ENCODE results near the gene CLCF1. TPM values are rescaled to one million over a fixed set of nuclear protein-coding genes. Genes with fewer than 3 reads are reported as not detected.

Gene CLCF1
- total and polyA plus RNA-seq, 2 donors, result 0.19 to 2.0 TPM

DNA sequence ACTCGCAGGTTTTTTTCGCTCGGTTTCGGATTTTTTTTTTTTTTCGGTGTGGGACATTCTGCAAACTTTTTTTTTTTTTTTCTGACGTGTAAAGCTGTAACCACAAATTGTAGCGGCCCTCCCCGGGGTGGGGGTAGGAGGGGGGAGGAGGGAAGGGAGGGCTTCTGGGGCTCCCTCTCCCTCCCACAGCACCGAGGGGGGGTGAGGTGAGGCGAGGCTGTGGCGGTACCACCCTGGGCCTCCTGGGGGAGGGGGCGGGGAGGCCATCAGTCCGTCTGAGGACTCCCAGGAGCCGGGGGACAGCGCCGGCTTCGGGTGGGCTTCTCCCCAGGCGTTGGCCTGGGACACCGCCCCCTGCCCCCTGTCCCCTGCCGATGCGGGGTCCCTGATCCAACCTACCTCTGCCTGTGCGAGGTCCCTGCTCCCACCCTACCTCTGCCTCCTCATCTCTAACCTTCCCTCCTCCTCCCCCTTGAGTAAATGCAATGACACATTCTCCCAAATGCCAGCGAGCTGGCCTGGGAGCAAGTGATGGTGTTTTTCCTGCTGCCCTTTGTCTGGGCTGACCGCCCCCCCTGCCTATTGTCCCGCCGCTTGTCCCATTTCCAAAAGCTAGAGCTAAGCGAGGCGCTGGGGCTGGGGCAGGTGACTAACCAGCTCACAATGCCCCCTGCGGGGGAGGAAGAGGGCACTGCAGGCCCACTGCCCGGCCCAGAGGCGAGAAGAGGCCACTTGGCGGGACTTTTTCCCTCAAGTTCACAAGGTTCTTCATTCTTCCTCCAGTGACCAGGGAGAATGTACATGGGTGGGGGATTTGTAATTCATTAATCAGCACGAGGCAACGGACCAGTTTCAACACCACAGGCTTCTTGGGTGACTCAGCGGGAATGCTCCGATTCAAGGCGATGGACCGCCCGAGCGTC is 511 bp upstream of the CLCF1 start:
- 4% methylated on average over 40 of the region's 40 CpGs for WGBS
- H3K4me3 ChIP-seq (ENCODE audit: low read length in 2 of 2), result peak overlapping the region in 1 of 2 donors; percentile 49
- peaks cover 0 to 17% of the 10 kb centered on the region in 2 donors for H3K9me3 ChIP-seq (ENCODE audit: control insufficient read depth in 2 of 2, insufficient read depth in 1 of 2, low read length in 1 of 2)
- no peak overlapping the region for H3K27ac ChIP-seq (ENCODE audit: low read depth in 1 of 2, low read length in 1 of 2)
- H3K4me1 ChIP-seq (ENCODE audit: control insufficient read depth in 2 of 2, insufficient read depth in 2 of 2, low read length in 2 of 2), result peaks cover 15 to 57% of the 10 kb centered on the region in 2 donors
- H3K27me3 ChIP-seq (ENCODE audit: control insufficient read depth in 2 of 2, insufficient read depth in 1 of 2, low read length in 1 of 2), result peaks cover 58 to 94% of the 10 kb centered on the region in 2 donors
- H3K36me3 ChIP-seq (ENCODE audit: control insufficient read depth in 2 of 2, insufficient read depth in 2 of 2, low read length in 1 of 2), result no peaks in the 10 kb centered on the region
- DNase-seq (ENCODE audit: low read depth in 6 of 9, low spot score in 9 of 9), result peak in 1 of 9 donors; percentile 57

DNA sequence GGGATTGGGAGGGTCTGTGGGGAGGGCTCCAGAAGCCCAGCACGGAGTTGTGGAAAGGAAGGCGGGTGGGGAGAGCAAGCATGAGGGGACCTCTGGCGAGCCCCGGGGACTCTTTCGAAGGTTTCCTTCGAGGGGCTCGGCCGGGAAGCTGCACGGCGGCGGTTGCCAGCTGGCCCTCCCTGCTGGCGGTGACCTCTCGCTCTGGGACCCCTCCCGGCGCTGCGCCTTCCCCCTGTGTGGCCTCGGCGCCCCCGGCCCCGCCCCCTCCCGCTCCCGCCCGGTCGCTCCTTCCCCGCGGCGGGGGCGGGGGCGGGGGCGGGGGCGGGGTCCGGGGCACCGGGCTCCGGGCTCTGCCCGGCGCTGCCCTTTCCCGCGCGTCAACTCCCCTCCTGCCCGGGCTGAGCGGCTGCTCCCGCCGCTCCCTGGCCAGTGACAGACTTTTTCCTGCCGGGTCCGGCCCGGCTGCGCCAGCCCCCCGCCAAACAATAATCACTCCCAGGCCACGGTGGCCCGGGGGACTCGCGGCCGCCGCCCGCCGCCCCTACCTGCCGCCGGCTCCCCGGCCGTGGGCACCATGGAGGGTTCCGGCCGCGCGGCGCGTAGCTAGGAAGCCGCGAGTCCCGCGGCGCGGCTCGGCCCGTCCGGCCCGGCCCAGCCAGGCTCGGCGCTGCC is 941 bp downstream of the CLCF1 start:
- Histone ChIP-seq H3K9me3 (ENCODE audit: control insufficient read depth in 2 of 2, insufficient read depth in 1 of 2, low read length in 1 of 2) (peaks cover 0 to 17% of the 10 kb centered on the region in 2 donors), H3K27ac (ENCODE audit: low read depth in 1 of 2, low read length in 1 of 2) (peak overlapping the region in 1 of 2 donors; percentile 31), H3K4me1 (ENCODE audit: control insufficient read depth in 2 of 2, insufficient read depth in 2 of 2, low read length in 2 of 2) (peaks cover 15 to 61% of the 10 kb centered on the region in 2 donors), H3K36me3 (ENCODE audit: control insufficient read depth in 2 of 2, insufficient read depth in 2 of 2, low read length in 1 of 2) (no peaks in the 10 kb centered on the region), H3K27me3 (ENCODE audit: control insufficient read depth in 2 of 2, insufficient read depth in 1 of 2, low read length in 1 of 2) (peaks cover 54 to 96% of the 10 kb centered on the region in 2 donors), H3K4me3 (ENCODE audit: low read length in 2 of 2) (peak overlapping the region in 1 of 2 donors; percentile 49)
- WGBS, result 2% methylated on average over 78 of the region's 78 CpGs
- DNase-seq (ENCODE audit: low read depth in 6 of 9, low spot score in 9 of 9), result no peak

DNA sequence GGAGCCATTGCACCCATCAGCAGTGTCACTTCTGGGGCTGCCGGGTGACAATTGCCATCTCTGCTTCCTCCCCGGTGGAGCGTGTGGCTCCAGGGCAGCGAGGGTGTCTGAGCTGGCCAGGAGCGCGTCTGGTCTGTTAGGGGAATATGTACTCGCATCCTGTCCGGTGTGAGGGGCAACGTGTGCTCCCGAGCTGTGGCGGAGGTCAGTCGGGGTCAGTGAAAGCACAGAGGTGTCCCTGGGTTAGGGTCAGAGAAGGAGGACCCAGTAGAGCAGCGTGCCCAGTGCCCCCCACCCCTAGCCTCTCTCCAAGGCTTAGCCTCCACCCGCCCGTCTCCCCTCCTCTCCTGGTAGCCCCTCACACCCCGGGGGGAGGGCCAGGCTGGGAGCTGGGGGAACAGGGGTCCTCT is 1.5 kb downstream of the CLCF1 start:
- Histone ChIP-seq H3K27ac (ENCODE audit: low read depth in 1 of 2, low read length in 1 of 2) (no peak overlapping the region), H3K4me3 (ENCODE audit: low read length in 2 of 2) (no peak overlapping the region), H3K27me3 (ENCODE audit: control insufficient read depth in 2 of 2, insufficient read depth in 1 of 2, low read length in 1 of 2) (peaks cover 54 to 94% of the 10 kb centered on the region in 2 donors), H3K36me3 (ENCODE audit: control insufficient read depth in 2 of 2, insufficient read depth in 2 of 2, low read length in 1 of 2) (no peaks in the 10 kb centered on the region), H3K9me3 (ENCODE audit: control insufficient read depth in 2 of 2, insufficient read depth in 1 of 2, low read length in 1 of 2) (peaks cover 0 to 17% of the 10 kb centered on the region in 2 donors), H3K4me1 (ENCODE audit: control insufficient read depth in 2 of 2, insufficient read depth in 2 of 2, low read length in 2 of 2) (peaks cover 15 to 63% of the 10 kb centered on the region in 2 donors)
- DNase-seq (ENCODE audit: low read depth in 6 of 9, low spot score in 9 of 9), result no peak
- WGBS, result 45% methylated on average over 16 of the region's 16 CpGs

DNA sequence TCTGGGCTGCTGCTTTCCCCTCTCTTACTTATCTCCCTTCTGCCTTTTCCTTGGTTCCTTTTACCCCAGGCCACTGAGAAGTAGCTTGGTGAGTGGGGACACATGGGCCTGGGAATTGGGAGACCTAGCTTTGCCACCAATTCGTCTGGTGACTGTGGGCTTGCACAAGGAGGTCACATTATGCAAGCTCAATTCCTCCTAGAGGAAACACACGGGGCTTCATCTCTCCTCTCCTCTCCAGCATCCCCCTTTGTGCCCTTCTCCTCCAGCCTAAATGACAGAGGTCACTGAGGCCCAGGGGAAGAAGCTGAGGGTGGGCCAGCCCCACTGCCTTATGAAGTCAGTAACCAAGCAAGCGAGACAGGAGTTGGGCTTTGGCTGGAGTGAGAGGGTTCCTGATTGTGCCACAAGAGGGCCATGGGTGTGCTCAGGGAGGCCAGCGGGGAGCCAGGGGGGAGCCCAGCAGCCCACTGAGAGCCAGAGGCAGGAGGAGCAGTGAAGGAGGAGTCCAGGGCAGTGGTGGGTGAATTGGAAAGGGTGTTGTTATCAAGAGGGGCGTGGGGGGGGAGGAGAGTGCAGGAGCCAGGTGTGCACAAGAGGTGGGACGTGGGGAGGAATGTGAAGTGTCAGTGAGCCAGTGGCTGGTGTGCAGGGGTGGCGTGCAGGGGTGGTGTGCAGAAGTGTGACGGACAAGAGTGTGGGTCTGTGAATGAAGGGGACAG is 2.0 kb downstream of the CLCF1 start:
- no peak overlapping the region for H3K4me3 ChIP-seq (ENCODE audit: low read length in 2 of 2)
- WGBS, result 73% methylated on average over 8 of the region's 8 CpGs
- peaks cover 50 to 92% of the 10 kb centered on the region in 2 donors for H3K27me3 ChIP-seq (ENCODE audit: control insufficient read depth in 2 of 2, insufficient read depth in 1 of 2, low read length in 1 of 2)
- no peak overlapping the region for H3K27ac ChIP-seq (ENCODE audit: low read depth in 1 of 2, low read length in 1 of 2)
- no peaks in the 10 kb centered on the region for H3K36me3 ChIP-seq (ENCODE audit: control insufficient read depth in 2 of 2, insufficient read depth in 2 of 2, low read length in 1 of 2)
- H3K9me3 ChIP-seq (ENCODE audit: control insufficient read depth in 2 of 2, insufficient read depth in 1 of 2, low read length in 1 of 2), result peaks cover 0 to 15% of the 10 kb centered on the region in 2 donors
- peaks cover 15 to 64% of the 10 kb centered on the region in 2 donors for H3K4me1 ChIP-seq (ENCODE audit: control insufficient read depth in 2 of 2, insufficient read depth in 2 of 2, low read length in 2 of 2)
- no peak for DNase-seq (ENCODE audit: low read depth in 6 of 9, low spot score in 9 of 9)

DNA sequence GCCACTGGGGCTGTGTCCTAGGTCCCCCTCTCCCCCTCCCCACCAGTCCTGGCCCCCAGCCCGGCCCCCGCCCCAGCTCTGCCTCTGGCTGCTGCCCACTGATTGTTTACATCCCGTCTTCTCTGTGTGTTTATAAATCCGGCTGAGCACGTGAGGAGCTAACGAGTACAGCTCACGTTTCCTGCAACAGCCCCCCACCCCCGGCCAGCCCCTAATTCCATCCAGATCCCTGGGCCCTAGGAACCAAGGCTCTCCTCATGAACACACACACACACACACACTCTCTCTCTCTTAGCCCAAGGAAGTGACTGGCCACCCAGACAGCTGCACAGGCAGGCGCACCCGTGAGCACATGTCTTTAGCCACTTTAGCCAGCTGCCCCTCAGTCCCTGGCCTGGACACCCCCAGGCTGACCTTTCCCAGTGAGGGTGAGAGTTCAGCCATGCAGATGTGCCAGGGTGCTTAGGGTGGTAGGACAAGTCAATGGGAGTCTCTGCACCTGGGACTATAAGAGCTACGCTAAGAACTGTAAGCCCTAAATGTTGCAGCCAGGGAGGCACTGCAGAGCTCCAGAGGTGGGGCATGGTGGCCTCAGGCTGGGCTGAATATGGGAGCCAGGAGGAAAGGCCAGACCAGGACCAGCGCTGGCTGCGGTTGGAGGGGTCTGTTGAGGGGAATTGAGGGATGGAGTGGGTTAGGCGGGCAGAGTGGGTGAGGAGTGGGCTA is 2.9 kb downstream of the CLCF1 start:
- Histone ChIP-seq H3K27ac (ENCODE audit: low read depth in 1 of 2, low read length in 1 of 2) (no peak overlapping the region), H3K4me3 (ENCODE audit: low read length in 2 of 2) (no peak overlapping the region), H3K9me3 (ENCODE audit: control insufficient read depth in 2 of 2, insufficient read depth in 1 of 2, low read length in 1 of 2) (peaks cover 0 to 13% of the 10 kb centered on the region in 2 donors), H3K36me3 (ENCODE audit: control insufficient read depth in 2 of 2, insufficient read depth in 2 of 2, low read length in 1 of 2) (no peaks in the 10 kb centered on the region), H3K27me3 (ENCODE audit: control insufficient read depth in 2 of 2, insufficient read depth in 1 of 2, low read length in 1 of 2) (peaks cover 41 to 86% of the 10 kb centered on the region in 2 donors), H3K4me1 (ENCODE audit: control insufficient read depth in 2 of 2, insufficient read depth in 2 of 2, low read length in 2 of 2) (peaks cover 15 to 58% of the 10 kb centered on the region in 2 donors)
- WGBS, result 56% methylated on average over 14 of the region's 14 CpGs
- no peak for DNase-seq (ENCODE audit: low read depth in 6 of 9, low spot score in 9 of 9)

DNA sequence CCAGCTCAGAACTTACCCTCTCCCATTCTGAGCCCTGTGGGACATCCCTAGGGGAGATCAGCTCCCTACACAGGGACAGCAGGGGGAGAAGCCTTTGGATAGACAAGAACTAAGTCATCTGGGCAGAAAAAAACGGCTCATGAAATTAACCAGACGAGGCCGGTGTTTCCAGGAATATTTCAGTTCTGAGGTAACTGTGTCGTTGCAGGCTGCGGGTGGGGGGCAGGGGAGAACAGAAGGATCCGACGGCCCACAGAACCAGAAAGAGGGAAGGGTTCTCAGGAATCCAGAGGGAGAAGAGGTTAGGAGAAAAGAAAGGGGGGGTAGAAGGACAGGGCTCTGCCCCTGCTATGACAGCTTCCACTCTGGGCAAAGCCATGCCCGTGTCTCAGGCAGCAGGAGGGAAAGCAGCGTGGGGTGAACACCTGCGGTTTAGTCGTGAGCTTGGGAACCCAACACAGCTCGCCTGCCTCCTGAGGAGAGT is 3.6 kb downstream of the CLCF1 start:
- Histone ChIP-seq H3K4me1 (ENCODE audit: control insufficient read depth in 2 of 2, insufficient read depth in 2 of 2, low read length in 2 of 2) (peaks cover 15 to 57% of the 10 kb centered on the region in 2 donors), H3K27ac (ENCODE audit: low read depth in 1 of 2, low read length in 1 of 2) (no peak overlapping the region)
- 38% methylated on average over 12 of the region's 12 CpGs for WGBS

DNA sequence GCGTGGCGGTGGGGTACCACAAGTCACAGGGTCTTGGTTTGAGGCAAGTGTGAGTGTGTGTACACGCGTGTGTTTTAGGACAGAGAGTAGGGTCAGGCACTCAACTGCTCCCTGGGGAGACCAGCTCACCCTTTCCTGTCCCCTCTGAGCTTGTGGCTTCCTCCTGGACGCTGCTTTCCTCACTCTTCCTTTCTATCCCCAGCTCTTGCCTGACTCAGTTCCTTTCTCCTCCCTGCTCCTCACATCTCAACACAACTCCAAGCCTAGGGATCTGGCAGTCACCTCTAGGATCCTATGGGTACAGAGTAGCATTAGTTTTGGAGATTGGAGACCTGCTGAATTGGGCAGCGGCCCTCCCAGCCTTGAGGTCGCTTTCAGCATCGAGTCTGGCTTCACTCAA is 4.1 kb downstream of the CLCF1 start:
- no peak for DNase-seq (ENCODE audit: low read depth in 6 of 9, low spot score in 9 of 9)
- H3K4me1 ChIP-seq (ENCODE audit: control insufficient read depth in 2 of 2, insufficient read depth in 2 of 2, low read length in 2 of 2), result peaks cover 13 to 57% of the 10 kb centered on the region in 2 donors
- no peak overlapping the region for H3K4me3 ChIP-seq (ENCODE audit: low read length in 2 of 2)
- no peak overlapping the region for H3K27ac ChIP-seq (ENCODE audit: low read depth in 1 of 2, low read length in 1 of 2)
- H3K27me3 ChIP-seq (ENCODE audit: control insufficient read depth in 2 of 2, insufficient read depth in 1 of 2, low read length in 1 of 2), result peaks cover 30 to 78% of the 10 kb centered on the region in 2 donors
- WGBS, result 87% methylated on average over 8 of the region's 8 CpGs
- peaks cover 0 to 8% of the 10 kb centered on the region in 2 donors for H3K9me3 ChIP-seq (ENCODE audit: control insufficient read depth in 2 of 2, insufficient read depth in 1 of 2, low read length in 1 of 2)
- H3K36me3 ChIP-seq (ENCODE audit: control insufficient read depth in 2 of 2, insufficient read depth in 2 of 2, low read length in 1 of 2), result no peaks in the 10 kb centered on the region

More for the DNA sequence above, 3.6 kb downstream of the CLCF1 start:
- H3K36me3 ChIP-seq (ENCODE audit: control insufficient read depth in 2 of 2, insufficient read depth in 2 of 2, low read length in 1 of 2), result no peaks in the 10 kb centered on the region
- H3K4me3 ChIP-seq (ENCODE audit: low read length in 2 of 2), result no peak overlapping the region
- H3K9me3 ChIP-seq (ENCODE audit: control insufficient read depth in 2 of 2, insufficient read depth in 1 of 2, low read length in 1 of 2), result peaks cover 0 to 13% of the 10 kb centered on the region in 2 donors
- no peak for DNase-seq (ENCODE audit: low read depth in 6 of 9, low spot score in 9 of 9)
- peaks cover 35 to 82% of the 10 kb centered on the region in 2 donors for H3K27me3 ChIP-seq (ENCODE audit: control insufficient read depth in 2 of 2, insufficient read depth in 1 of 2, low read length in 1 of 2)

DNA sequence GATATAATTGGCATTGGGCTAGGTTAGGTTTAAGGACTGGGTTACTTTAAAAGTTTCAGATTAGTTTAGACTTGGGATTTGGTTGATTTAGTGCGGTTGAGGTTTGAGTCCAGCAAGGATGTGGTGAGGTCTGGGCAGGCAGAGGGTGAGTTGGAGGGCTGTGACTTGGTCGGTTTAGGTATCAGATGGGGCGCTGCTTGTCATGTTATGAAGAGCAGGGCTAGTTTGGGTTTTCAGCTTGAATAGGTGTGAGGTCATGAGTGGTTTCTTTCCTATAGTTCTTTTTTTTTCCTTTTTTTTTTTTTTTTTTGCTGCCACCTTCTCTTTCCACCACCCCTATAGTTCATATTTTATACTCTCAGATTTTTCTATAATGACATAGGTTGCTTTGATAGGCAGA is 4.8 kb downstream of the CLCF1 start:
- Histone ChIP-seq H3K4me3 (ENCODE audit: low read length in 2 of 2) (no peak overlapping the region), H3K4me1 (ENCODE audit: control insufficient read depth in 2 of 2, insufficient read depth in 2 of 2, low read length in 2 of 2) (peaks cover 7 to 55% of the 10 kb centered on the region in 2 donors), H3K27ac (ENCODE audit: low read depth in 1 of 2, low read length in 1 of 2) (no peak overlapping the region), H3K36me3 (ENCODE audit: control insufficient read depth in 2 of 2, insufficient read depth in 2 of 2, low read length in 1 of 2) (no peaks in the 10 kb centered on the region), H3K9me3 (ENCODE audit: control insufficient read depth in 2 of 2, insufficient read depth in 1 of 2, low read length in 1 of 2) (peaks cover 0 to 8% of the 10 kb centered on the region in 2 donors), H3K27me3 (ENCODE audit: control insufficient read depth in 2 of 2, insufficient read depth in 1 of 2, low read length in 1 of 2) (peaks cover 23 to 72% of the 10 kb centered on the region in 2 donors)
- WGBS, result 40% methylated on average over 3 of the region's 3 CpGs
- no peak for DNase-seq (ENCODE audit: low read depth in 6 of 9, low spot score in 9 of 9)

All from thymus (tissue), 11 donors.